Measurements from ENCODE around the gene XPNPEP1. TPM values are rescaled to one million over a fixed set of nuclear protein-coding genes. Genes with fewer than 3 reads are reported as not detected.

XPNPEP1 gene
- total RNA-seq, 2 donors from 2014 or later = 77.6 to 104 TPM

- Histone ChIP-seq H3K27ac (peak overlapping the region in 2 of 4 donors; percentile 58 to 60), H3K36me3 (replicated peaks in 1 of 2; ENCODE audit: insufficient read depth in 1 of 2, low read depth in 2 of 2) (peaks cover 0 to 22% of the 10 kb centered on the region in 2 donors)
- peak; percentile 66 to 79 (median 71) for DNase-seq
Observed at GRCh38 chr10:109883859-109884771, 39.2 kb downstream of the XPNPEP1 start.

GRCh38 chr10:109882251-109883057 lies 40.9 kb downstream of the XPNPEP1 start:
- intact Hi-C loops (cut with DNase I) = loop anchor here (10.0 kb wide), 2 partner anchors 132 to 222 kb away; no protein-coding TSS in a partner anchor
- no peak for ATAC-seq
- H3K9me3 ChIP-seq = no peaks in the 10 kb centered on the region
- no peak for TF ChIP-seq CTCF (IDR thresholded peaks at IDR 0.05)
- TF ChIP-seq POLR2A (IDR thresholded peaks at IDR 0.05) = no peak
- H3K27me3 ChIP-seq = no peaks in the 10 kb centered on the region
- H3K27ac ChIP-seq = no peak overlapping the region
- H3K4me1 ChIP-seq = peaks cover 9% of the 10 kb centered on the region
- no peak for DNase-seq
- peaks cover 0 to 24% of the 10 kb centered on the region in 2 donors for H3K36me3 ChIP-seq (replicated peaks in 1 of 2; ENCODE audit: insufficient read depth in 1 of 2, low read depth in 2 of 2)
- 85 to 91% methylated on average over 5 to 8 of the region's 8 CpGs for WGBS, 2 donors
- no peak overlapping the region for H3K4me3 ChIP-seq

More at GRCh38 chr10:109883859-109884771, 39.2 kb downstream of the XPNPEP1 start:
- ATAC-seq = peak; percentile 94
- Histone ChIP-seq H3K27me3 (no peaks in the 10 kb centered on the region), H3K4me3 (no peak overlapping the region), H3K9me3 (no peaks in the 10 kb centered on the region), H3K4me1 (peaks cover 9% of the 10 kb centered on the region)
- no peak for TF ChIP-seq POLR2A (IDR thresholded peaks at IDR 0.05)
- TF ChIP-seq CTCF (IDR thresholded peaks at IDR 0.05) = peak; percentile 89 to 98 (median 96)
- 23 to 24% methylated on average over 17 of the region's 17 CpGs for WGBS, 2 donors
- intact Hi-C loops (cut with DNase I) = loop anchor here (10.0 kb wide), 2 partner anchors 131 to 221 kb away; no protein-coding TSS in a partner anchor

- DNase-seq = no peak
- 0 to 52% methylated on average over 1 of the region's 1 CpG for WGBS, 2 donors
Observed at GRCh38 chr10:109881769-109882057, 41.6 kb downstream of the XPNPEP1 start.

More at GRCh38 chr10:109881769-109882057, 41.6 kb downstream of the XPNPEP1 start:
- intact Hi-C loops (cut with DNase I) = loop anchor here (10.0 kb wide), 2 partner anchors 133 to 223 kb away; no protein-coding TSS in a partner anchor
- ATAC-seq = no peak
- Histone ChIP-seq H3K27ac (no peak overlapping the region), H3K4me1 (peaks cover 9% of the 10 kb centered on the region), H3K4me3 (no peak overlapping the region), H3K36me3 (replicated peaks in 1 of 2; ENCODE audit: insufficient read depth in 1 of 2, low read depth in 2 of 2) (peaks cover 0 to 30% of the 10 kb centered on the region in 2 donors), H3K27me3 (no peaks in the 10 kb centered on the region), H3K9me3 (no peaks in the 10 kb centered on the region)
- TF ChIP-seq CTCF (IDR thresholded peaks at IDR 0.05) (no peak), POLR2A (IDR thresholded peaks at IDR 0.05) (no peak)
